Choroid plexus epithelial cell (primary cell): ENCODE data around the gene TBC1D1.

Source experiments
- DNase-seq: peaks from one replicate; pipeline ENCODE4 v3.0.0-alpha.2; 2010; ENCODE audit warnings: low read depth
- H3K4me3 ChIP-seq: 2 replicates; pipeline ENCODE4 v1.5.1; 2011; ENCODE audit warnings: low read depth, mild to moderate bottlenecking, control low read depth, low read length, moderate library complexity
- TF ChIP-seq, protein P1 (sequence below): conservative IDR thresholded peaks from 2 replicates; pipeline ENCODE4 v1.5.1; 2011; ENCODE audit warnings: low read depth, mild to moderate bottlenecking, control low read depth, inconsistent platforms, low read length, moderate library complexity

The TBC1D1 gene

DNA sequence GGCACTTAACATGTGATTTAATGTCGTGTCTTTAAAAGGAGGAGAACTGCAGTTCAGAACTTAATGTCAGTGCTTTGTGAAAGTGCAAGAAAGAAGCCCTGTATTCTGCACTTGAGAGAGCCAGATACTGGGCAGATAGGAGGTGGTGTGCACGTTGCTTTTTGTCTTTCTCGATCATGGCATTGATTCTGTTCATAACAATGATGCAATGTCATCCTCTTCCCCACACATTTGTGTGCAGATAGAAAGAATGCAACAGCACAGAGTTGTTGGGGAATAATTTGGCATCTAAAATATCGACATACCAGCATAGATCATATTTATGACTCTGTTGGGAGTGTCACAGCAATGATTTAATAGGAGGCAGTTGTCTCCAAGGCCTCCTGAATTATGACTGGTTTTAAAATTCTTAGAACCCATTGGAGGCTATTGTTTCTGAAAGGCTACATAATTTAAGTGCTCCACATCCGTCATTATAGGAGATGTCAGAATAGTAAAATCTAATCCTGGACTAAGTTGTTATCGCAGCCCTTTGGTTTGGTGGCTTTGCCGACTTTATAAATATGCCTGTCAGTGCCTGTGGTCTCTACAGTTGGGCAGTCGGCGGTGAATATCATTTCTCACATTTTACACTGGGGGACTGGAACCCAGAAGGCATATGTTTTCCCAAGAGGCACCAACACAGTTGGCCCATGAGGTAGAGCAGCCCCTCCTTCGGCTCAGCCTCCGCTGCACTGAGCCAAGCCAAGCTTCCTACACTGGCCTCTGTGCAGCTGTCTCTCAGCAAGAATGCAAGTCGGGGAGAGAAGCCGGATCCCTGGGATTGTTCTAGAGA lies 194.2 kb downstream of the TBC1D1 start:
- no peak overlapping the region for H3K4me3 ChIP-seq
- no peak for DNase-seq
- TF ChIP-seq, protein P1, sequence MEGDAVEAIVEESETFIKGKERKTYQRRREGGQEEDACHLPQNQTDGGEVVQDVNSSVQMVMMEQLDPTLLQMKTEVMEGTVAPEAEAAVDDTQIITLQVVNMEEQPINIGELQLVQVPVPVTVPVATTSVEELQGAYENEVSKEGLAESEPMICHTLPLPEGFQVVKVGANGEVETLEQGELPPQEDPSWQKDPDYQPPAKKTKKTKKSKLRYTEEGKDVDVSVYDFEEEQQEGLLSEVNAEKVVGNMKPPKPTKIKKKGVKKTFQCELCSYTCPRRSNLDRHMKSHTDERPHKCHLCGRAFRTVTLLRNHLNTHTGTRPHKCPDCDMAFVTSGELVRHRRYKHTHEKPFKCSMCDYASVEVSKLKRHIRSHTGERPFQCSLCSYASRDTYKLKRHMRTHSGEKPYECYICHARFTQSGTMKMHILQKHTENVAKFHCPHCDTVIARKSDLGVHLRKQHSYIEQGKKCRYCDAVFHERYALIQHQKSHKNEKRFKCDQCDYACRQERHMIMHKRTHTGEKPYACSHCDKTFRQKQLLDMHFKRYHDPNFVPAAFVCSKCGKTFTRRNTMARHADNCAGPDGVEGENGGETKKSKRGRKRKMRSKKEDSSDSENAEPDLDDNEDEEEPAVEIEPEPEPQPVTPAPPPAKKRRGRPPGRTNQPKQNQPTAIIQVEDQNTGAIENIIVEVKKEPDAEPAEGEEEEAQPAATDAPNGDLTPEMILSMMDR = no peak

DNA sequence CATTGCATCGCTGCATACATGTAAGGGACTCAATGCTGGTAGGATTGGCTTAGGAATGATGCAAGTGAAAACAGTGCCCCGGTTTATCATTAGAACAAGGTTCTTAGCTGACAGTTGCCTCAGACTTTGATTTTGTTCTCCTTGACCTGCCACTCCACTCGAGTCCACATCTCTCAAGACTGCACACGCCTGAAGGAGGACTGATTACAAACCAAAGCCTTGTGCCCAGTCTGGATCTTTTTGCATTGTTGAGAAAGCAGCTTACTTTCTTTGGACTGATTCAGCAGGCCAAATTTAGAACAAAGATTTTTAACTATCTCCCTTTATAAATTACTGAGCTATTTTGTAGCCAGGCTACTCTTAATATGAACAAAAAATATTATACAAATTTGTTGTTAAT lies 194.9 kb downstream of the TBC1D1 start:
- DNase-seq = no peak
- TF ChIP-seq, protein P1 = no peak
- H3K4me3 ChIP-seq = no peak overlapping the region

DNA sequence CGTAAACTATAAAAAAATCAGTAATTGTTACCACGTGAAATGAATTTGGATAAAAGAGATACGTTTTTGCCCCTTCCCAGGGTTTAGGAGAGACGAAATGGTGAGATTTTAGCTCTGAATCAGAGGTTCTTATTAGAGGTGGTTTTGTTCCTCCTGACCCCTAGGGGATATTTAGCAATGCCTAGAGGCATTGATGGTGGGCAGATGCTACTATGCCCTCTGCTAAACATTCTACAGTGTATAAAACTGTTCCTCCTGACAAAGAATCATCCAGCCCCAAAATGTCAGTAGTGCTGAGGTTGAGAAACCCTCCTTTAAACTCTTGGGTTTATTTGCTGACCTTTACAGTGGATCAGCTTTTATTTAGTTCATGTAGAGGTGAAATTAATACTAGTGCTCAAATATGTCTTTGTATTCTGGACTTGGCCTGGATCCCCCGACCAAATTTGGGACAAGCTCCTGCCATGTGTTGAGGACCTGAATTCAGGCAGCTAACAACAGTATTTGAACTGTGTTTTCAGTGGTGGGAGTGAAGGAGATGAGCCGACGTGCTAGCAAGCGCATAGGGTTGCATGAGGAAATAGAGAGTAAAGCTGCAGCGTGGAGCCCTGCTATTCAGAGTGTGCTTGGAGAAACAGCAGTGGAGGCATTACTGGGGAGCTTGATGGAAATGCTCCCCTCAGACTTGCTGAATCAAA lies 195.4 kb downstream of the TBC1D1 start:
- TF ChIP-seq, protein P1 = no peak
- H3K4me3 ChIP-seq = no peak overlapping the region
- no peak for DNase-seq

DNA sequence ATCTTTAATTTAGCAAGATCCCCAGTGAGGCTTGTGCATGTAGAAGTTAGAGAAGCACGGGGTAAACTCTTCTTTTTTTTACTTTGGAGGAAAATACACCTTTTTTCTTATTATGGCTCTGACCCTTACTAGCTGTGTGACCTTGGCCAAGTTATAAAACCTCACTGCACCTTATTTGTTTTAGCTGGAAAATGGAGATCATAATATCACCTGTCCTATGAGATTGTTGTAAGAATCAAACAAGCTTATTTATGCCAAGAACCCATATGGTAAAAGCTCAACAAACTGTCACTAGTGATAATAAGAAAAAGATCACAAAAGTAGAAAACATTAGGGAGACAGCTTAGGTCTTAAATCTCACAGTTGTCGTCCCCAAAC lies 196.0 kb downstream of the TBC1D1 start:
- no peak for DNase-seq
- TF ChIP-seq, protein P1 = no peak
- H3K4me3 ChIP-seq = no peak overlapping the region

DNA sequence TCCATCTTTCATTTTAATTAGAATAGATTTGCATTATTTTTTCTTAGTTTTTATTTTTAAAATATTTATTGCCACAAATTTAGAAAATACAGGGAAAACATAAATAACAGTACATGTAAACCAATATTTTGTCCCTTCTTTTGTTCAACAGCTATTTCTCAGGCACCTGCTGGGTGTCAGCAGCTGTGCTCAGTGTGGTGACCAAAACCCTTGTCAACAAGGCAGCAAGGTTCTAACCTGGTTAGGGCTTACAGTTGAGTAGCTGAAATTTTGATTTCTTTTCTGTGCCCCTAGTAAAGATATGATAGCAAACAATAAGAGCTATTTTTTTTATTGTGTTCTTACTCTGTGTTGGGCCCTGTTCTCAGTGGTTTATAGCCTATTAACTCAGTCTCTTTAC lies 197.4 kb downstream of the TBC1D1 start:
- no peak for DNase-seq
- TF ChIP-seq, protein P1 = no peak

DNA sequence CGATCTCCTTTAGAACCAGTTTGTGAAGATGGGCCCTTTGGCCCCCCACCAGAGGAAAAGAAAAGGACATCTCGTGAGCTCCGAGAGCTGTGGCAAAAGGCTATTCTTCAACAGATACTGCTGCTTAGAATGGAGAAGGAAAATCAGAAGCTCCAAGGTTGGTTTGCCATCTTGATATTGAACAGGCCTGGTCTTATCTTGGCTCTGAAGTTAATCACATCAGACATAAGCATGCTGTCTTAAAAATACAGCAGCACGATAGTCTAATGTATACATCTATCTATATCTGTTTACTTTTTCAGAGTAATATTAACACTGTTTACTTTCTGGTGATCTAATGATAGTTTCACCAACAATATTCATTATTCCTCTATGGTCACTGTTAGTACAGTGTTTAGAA lies 199.1 kb downstream of the TBC1D1 start:
- H3K4me3 ChIP-seq = no peak overlapping the region
- TF ChIP-seq, protein P1 = no peak
- DNase-seq = no peak

More for the DNA sequence above, 197.4 kb downstream of the TBC1D1 start:
- no peak overlapping the region for H3K4me3 ChIP-seq
